Gastrocnemius medialis (tissue), 4 donors: ENCODE data around the gene TPT1. TPM values are rescaled to one million over a fixed set of nuclear protein-coding genes. Genes with fewer than 3 reads are reported as not detected.
A peak's percentile ranks its signal among the peaks of the same experiment; 100 is the strongest.

ENCODE experiments used
- ATAC-seq, 2 donors: fragments of 150-250 bp; one replicate each; pipeline ENCODE4 v1.9.1; 2016
- DNase-seq, 2 donors: peaks; one replicate each; pipeline ENCODE4 v3.0.0-alpha.2; 2019
- H3K27ac ChIP-seq, 4 donors: fragments of 200-600 bp; sonication (generic); 1 replicate in 1 of 4; 2 replicates in 3 of 4; pipeline ENCODE4 v1.5.1; 2016 to 2018; ENCODE audit warnings: mild to moderate bottlenecking in 2 of 4, moderate library complexity in 1 of 4
- H3K27me3 ChIP-seq, 3 donors: fragments of 200-600 bp; sonication (generic) in 2 of 3; 1 replicate in 1 of 3; 2 replicates in 2 of 3; pipeline versions ENCODE4 v1.5.1 to v1.6.0; 2016 to 2019; ENCODE audit warnings: mild to moderate bottlenecking in 1 of 3, moderate library complexity in 1 of 3
- H3K36me3 ChIP-seq, 2 donors: fragments of 200-600 bp; sonication (generic) in 1 of 2; one replicate each; pipeline ENCODE4 v1.5.1; 2017 to 2018
- H3K4me1 ChIP-seq, 2 donors: fragments of 200-600 bp; sonication (generic) in 1 of 2; one replicate each; pipeline ENCODE4 v1.5.1; 2016 to 2017; ENCODE audit warnings: mild to moderate bottlenecking in 2 of 2
- H3K4me3 ChIP-seq, 4 donors: fragments of 200-600 bp; sonication (generic) in 3 of 4; 1 replicate in 1 of 4; 2 replicates in 3 of 4; pipeline ENCODE4 v1.5.1; 2016 to 2019; ENCODE audit warnings: mild to moderate bottlenecking in 2 of 4
- H3K9me3 ChIP-seq, 3 donors: fragments of 200-600 bp; sonication (generic) in 2 of 3; 1 replicate in 1 of 3; 2 replicates in 2 of 3; pipeline ENCODE4 v1.5.1; 2016 to 2019
- POLR2A ChIP-seq, 2 donors: fragments of 450-650 bp; IDR thresholded peaks; one replicate each; pipeline ENCODE4 v1.6.1; 2017; ENCODE audit warnings: antibody characterized with exemption in 2 of 2, mild to moderate bottlenecking in 2 of 2, moderate library complexity in 2 of 2
- in situ Hi-C, 4 donors: fragments of 200-750 bp; cut with MboI; loops; one replicate each; pipeline versions ENCODE4 v1.15.0 to v1.8.0; 2017; ENCODE audit warnings: low sequenced_read_pairs in 4 of 4
- intact Hi-C: fragments of 100-400 bp; cut with DNase I; formaldehyde crosslinking; loops from one replicate; pipeline ENCODE4 v1.15.1; 2023; ENCODE audit warnings: low total_unique reads
- total RNA-seq, 4 donors: library from RNA; depleted of rRNA; stranded (reverse); fragments of >200 nt; gene quantifications; one replicate each; pipeline versions ENCODE4 v1.1.0 to v1.2.3, GENCODE V29; 2016
- TF ChIP-seq, protein P1 (sequence below), 5 experiments: fragments of 450-650 bp in 3 of 5; fragments of 200-600 bp in 2 of 5; sonication (generic) in 2 of 5; IDR thresholded peaks in 4 of 5; conservative IDR thresholded peaks in 1 of 5; 1 replicate in 4 of 5; 2 replicates in 1 of 5; pipeline ENCODE4 v1.5.1; 2016 to 2019; ENCODE audit warnings: antibody characterized with exemption in 5 of 5, mild to moderate bottlenecking in 3 of 5, moderate library complexity in 3 of 5

The TPT1 gene
- total RNA-seq, 4 donors from 2014 or later, result 4,595 to 7,577 (median 5,951) TPM

DNA sequence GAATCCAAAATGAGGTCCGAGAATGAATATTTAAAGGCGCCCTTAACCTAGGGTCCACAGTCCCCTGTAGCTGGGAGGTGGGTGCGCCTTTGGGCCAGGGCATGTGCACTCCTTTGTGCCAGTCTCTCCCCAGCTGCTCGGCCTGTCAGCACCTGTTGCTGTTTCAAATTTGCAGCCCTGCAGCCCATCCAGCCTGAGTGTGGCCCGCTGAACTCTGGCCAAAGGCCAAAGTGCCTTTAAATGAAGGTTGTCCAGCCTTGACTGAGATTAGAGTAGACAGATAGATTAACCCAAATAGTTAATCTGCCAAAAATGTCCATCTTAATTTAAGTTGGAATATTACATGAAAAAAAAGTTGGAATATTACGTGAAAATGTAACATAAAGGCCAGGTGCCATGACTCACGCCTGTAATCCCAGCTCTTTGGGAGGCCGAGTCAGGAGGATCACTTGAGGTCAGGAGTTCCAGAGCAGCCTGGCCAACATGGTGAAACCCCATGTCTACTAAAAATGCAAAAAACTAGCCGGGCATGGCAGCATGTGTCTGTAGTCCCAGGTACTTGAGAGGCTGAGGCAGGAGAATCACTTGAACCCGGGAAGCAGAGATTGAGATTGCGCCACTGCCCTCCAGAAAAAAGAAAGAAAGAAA, 25.3 kb downstream of the TPT1 start:
- in situ Hi-C loops, result loop anchor here in 2 of 4 donors (25.0 kb wide), 1 partner anchor 1403 kb away; no protein-coding TSS in a partner anchor
- ATAC-seq, result no peak
- Histone ChIP-seq H3K27me3 (no peaks in the 10 kb centered on the region), H3K4me1 (peaks cover 3 to 10% of the 10 kb centered on the region in 2 donors), H3K9me3 (no peaks in the 10 kb centered on the region), H3K36me3 (no peaks in the 10 kb centered on the region), H3K27ac (no peak overlapping the region), H3K4me3 (no peak overlapping the region)
- TF ChIP-seq POLR2A (IDR thresholded peaks at IDR 0.05), result no peak
- TF ChIP-seq, protein P1, sequence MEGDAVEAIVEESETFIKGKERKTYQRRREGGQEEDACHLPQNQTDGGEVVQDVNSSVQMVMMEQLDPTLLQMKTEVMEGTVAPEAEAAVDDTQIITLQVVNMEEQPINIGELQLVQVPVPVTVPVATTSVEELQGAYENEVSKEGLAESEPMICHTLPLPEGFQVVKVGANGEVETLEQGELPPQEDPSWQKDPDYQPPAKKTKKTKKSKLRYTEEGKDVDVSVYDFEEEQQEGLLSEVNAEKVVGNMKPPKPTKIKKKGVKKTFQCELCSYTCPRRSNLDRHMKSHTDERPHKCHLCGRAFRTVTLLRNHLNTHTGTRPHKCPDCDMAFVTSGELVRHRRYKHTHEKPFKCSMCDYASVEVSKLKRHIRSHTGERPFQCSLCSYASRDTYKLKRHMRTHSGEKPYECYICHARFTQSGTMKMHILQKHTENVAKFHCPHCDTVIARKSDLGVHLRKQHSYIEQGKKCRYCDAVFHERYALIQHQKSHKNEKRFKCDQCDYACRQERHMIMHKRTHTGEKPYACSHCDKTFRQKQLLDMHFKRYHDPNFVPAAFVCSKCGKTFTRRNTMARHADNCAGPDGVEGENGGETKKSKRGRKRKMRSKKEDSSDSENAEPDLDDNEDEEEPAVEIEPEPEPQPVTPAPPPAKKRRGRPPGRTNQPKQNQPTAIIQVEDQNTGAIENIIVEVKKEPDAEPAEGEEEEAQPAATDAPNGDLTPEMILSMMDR (IDR thresholded peaks at IDR 0.05 in 4 of 5, conservative IDR thresholded peaks at IDR 0.05 in 1 of 5), result no peak
- DNase-seq, result no peak
- intact Hi-C loops, result no loop called here

DNA sequence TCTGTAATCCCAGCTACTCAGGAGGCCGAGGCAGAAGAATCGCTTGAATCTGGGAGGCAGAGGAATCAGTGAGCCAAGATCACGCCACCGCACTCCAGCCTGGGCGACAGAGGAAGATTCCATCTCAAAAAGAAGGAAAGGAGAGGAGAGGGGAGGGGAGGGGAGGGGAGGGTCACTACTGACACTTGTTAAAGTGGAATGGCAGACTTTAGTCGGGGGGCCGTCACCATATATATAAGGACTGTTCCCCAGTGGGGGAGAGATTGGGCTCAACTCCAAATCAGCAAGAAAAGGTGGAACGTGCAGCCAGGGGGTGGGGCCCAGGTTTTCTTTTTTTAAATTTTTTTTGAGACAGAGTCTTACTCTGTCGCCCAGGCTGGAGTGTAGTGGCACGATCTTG, 26.2 kb downstream of the TPT1 start:
- Histone ChIP-seq H3K27me3 (no peaks in the 10 kb centered on the region), H3K36me3 (no peaks in the 10 kb centered on the region), H3K4me3 (no peak overlapping the region), H3K9me3 (no peaks in the 10 kb centered on the region), H3K4me1 (peaks cover 4 to 10% of the 10 kb centered on the region in 2 donors), H3K27ac (no peak overlapping the region)
- no peak for ATAC-seq
- TF ChIP-seq, protein P1 (IDR thresholded peaks at IDR 0.05 in 4 of 5, conservative IDR thresholded peaks at IDR 0.05 in 1 of 5), result no peak
- no peak for TF ChIP-seq POLR2A (IDR thresholded peaks at IDR 0.05)
- intact Hi-C loops, result no loop called here
- in situ Hi-C loops, result loop anchor here in 2 of 4 donors (25.0 kb wide), 1 partner anchor 1403 kb away; no protein-coding TSS in a partner anchor
- no peak for DNase-seq

DNA sequence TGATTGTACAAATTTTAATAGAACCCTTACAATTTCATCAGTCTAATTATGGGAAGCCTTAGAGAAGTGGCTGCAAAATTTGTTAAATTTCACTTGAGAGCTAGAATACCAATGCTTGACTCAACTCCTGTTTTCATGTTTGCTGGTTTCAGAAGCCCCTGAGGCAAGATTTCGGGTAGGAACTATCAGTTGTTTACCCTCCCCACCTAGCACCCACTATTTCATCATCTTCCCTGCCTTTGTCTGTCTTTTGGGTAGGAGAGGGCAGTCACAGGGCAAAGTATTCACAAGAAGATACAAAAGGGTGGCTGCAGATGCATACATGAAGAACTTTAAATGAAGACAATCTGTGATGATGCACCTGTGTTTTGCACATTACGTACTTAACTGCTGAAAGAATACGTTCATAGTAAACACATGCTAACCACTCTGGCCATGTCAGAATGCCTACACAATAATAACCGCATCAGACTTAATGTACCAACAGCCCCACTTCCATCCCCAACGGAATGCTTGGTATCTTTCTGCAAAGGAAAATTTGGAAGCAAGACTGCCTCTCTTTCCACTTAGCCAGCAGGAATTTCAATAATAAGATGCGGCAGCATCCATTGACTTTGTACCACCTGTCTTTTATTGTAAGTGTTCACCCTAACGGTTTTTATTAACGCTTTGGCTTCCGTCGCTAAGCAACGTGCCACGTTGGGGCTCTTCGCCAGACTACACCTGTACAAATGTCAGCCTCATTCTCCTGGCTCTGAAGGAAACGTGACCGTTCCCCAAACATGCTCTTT, 30.4 kb downstream of the TPT1 start:
- Histone ChIP-seq H3K27me3 (no peaks in the 10 kb centered on the region), H3K4me1 (peaks cover 4 to 10% of the 10 kb centered on the region in 2 donors), H3K9me3 (no peaks in the 10 kb centered on the region), H3K36me3 (no peaks in the 10 kb centered on the region), H3K4me3 (peak overlapping the region; percentile 39 to 56 (median 44)), H3K27ac (no peak overlapping the region)
- ATAC-seq (no peak), DNase-seq (no peak)
- in situ Hi-C loops, result loop anchor here in 2 of 4 donors (25.0 kb wide), 1 partner anchor 1398 kb away; no protein-coding TSS in a partner anchor
- no peak for TF ChIP-seq POLR2A (IDR thresholded peaks at IDR 0.05)
- TF ChIP-seq, protein P1 (IDR thresholded peaks at IDR 0.05 in 4 of 5, conservative IDR thresholded peaks at IDR 0.05 in 1 of 5), result no peak
- intact Hi-C loops, result no loop called here

DNA sequence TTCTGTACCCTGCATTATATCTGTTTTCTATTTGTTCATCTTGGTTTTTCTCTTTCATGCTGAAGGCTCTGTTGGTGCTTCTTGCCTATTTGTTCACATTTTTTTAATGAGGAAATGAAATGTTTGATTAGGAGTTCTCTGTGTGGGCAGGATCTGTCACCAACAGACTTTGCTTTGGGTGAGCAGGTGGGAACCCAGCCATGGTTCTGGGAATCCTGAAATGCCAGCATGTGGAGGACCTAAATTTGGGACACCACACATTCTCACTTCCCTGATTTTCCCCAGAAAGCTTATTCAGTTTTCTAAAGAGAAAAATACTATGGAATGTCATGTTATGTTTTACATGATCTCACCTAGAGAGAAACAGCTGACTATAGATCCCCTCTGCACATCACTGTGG, 34.0 kb downstream of the TPT1 start:
- Histone ChIP-seq H3K9me3 (no peaks in the 10 kb centered on the region), H3K27me3 (peaks cover 0 to 8% (median 0%) of the 10 kb centered on the region in 3 donors), H3K27ac (no peak overlapping the region), H3K36me3 (no peaks in the 10 kb centered on the region), H3K4me1 (peaks cover 4 to 10% of the 10 kb centered on the region in 2 donors), H3K4me3 (no peak overlapping the region)
- DNase-seq (no peak), ATAC-seq (no peak)
- in situ Hi-C loops (loop anchor here in 3 of 4 donors (5.0 to 25.0 kb wide), 3 partner anchors 260 to 1395 kb away; no protein-coding TSS in a partner anchor), intact Hi-C loops (loop anchor here (5.0 kb wide), 2 partner anchors 100 to 185 kb away; partner anchors contain the start of gene GTF2F2)
- no peak for TF ChIP-seq POLR2A (IDR thresholded peaks at IDR 0.05)
- TF ChIP-seq, protein P1 (IDR thresholded peaks at IDR 0.05 in 4 of 5, conservative IDR thresholded peaks at IDR 0.05 in 1 of 5), result no peak
